Keratinocyte (primary cell): Measurements from ENCODE around the gene PDZRN3. TPM values are rescaled to one million over a fixed set of nuclear protein-coding genes. Genes with fewer than 3 reads are reported as not detected.

ENCODE experiments used
- DNase-seq: peaks from one replicate; pipeline ENCODE4 v3.0.0-alpha.2; 2011; ENCODE audit warnings: low read depth, missing footprints, low spot score
- FAIRE-seq: peaks from 2 replicates; lab custom pipeline; 2011; peaks lifted over from hg19 to GRCh38; lab: Jason Lieb, UNC
- H2AFZ ChIP-seq: 2 replicates; pipeline ENCODE4 v1.6.0; 2012; ENCODE audit warnings: low read length, control low read depth, inconsistent platforms; ENCODE audit not compliant: control insufficient read depth
- H3K27ac ChIP-seq: 2 replicates; pipeline ENCODE4 v1.5.1; 2011; ENCODE audit warnings: low read length; ENCODE audit not compliant: control insufficient read depth, insufficient read depth
- H3K27me3 ChIP-seq: 3 replicates; pipeline ENCODE4 v1.6.0; 2011; ENCODE audit warnings: low read length; ENCODE audit not compliant: control insufficient read depth, insufficient read depth; ENCODE audit errors: extremely low read depth
- H3K36me3 ChIP-seq, 2 experiments: 2 replicates in 1 of 2; 3 replicates in 1 of 2; pipeline ENCODE4 v1.5.1; 2011; ENCODE audit warnings: low read length in 2 of 2, mild to moderate bottlenecking in 1 of 2; ENCODE audit not compliant: control insufficient read depth in 2 of 2, insufficient read depth in 2 of 2; ENCODE audit errors: extremely low read depth in 1 of 2
- H3K4me1 ChIP-seq: 3 replicates; pipeline ENCODE4 v1.5.1; 2011; ENCODE audit warnings: low read length; ENCODE audit not compliant: control insufficient read depth, insufficient read depth; ENCODE audit errors: extremely low read depth
- H3K4me2 ChIP-seq: 3 replicates; pipeline ENCODE4 v1.6.0; 2011; ENCODE audit warnings: low read depth, low read length; ENCODE audit not compliant: control insufficient read depth, insufficient read depth; ENCODE audit errors: extremely low read depth
- H3K4me3 ChIP-seq, 3 experiments: fragments of 200-600 bp in 1 of 3; sonication (generic) in 1 of 3; 2 replicates in 2 of 3; 3 replicates in 1 of 3; pipeline ENCODE4 v1.5.1; 2011 to 2016; ENCODE audit warnings: low read length in 3 of 3, mild to moderate bottlenecking in 3 of 3, control low read depth in 2 of 3, inconsistent platforms in 1 of 3, low read depth in 1 of 3, mixed read lengths in 1 of 3, mixed run types in 1 of 3, moderate library complexity in 1 of 3; ENCODE audit not compliant: control insufficient read depth in 2 of 3, insufficient read depth in 2 of 3; ENCODE audit errors: extremely low read depth in 1 of 3
- H3K79me2 ChIP-seq: 2 replicates; pipeline ENCODE4 v1.6.0; 2012; ENCODE audit warnings: low read length; ENCODE audit not compliant: control insufficient read depth, insufficient read depth
- H3K9ac ChIP-seq: 3 replicates; pipeline ENCODE4 v1.6.0; 2011; ENCODE audit warnings: low read length; ENCODE audit not compliant: control insufficient read depth, insufficient read depth; ENCODE audit errors: extremely low read depth
- H3K9me1 ChIP-seq: 3 replicates; pipeline ENCODE4 v1.6.0; 2011; ENCODE audit warnings: low read length; ENCODE audit not compliant: control insufficient read depth, insufficient read depth; ENCODE audit errors: extremely low read depth
- H3K9me3 ChIP-seq: 2 replicates; pipeline ENCODE4 v1.5.1; 2012; ENCODE audit warnings: low read depth, low read length; ENCODE audit not compliant: control insufficient read depth
- H4K20me1 ChIP-seq: 3 replicates; pipeline ENCODE4 v1.6.0; 2011; ENCODE audit warnings: low read length; ENCODE audit not compliant: control insufficient read depth, insufficient read depth; ENCODE audit errors: extremely low read depth
- CTCF ChIP-seq, 3 experiments: IDR thresholded peaks in 1 of 3; conservative IDR thresholded peaks in 1 of 3; optimal IDR thresholded peaks in 1 of 3; 2 replicates in 2 of 3; 3 replicates in 1 of 3; pipeline versions ENCODE3 to v1.5.1; 2011; ENCODE audit warnings: low read length in 3 of 3, mild to moderate bottlenecking in 3 of 3, moderate library complexity in 2 of 3, control low read depth in 1 of 3, inconsistent platforms in 1 of 3; ENCODE audit not compliant: insufficient read depth in 2 of 3; ENCODE audit errors: extremely low read depth in 1 of 3
- EZH2 ChIP-seq: IDR thresholded peaks from one replicate; pipeline ENCODE4 v1.6.1; 2012; ENCODE audit warnings: inconsistent platforms, mild to moderate bottlenecking, low read length, moderate library complexity
- dilution Hi-C: fragments of 300-500 bp; cut with MboI; formaldehyde crosslinking; loops from one replicate; pipeline ENCODE4 v1.7.0; 2020; ENCODE audit warnings: low sequenced_read_pairs; ENCODE audit not compliant: extremely low pct_ligation_motif_present
- polyA plus RNA-seq, 5 experiments: library from polyadenylated mRNA; depleted of rRNA in 3 of 5; stranded (reverse) in 3 of 5; stranded (forward) in 1 of 5; unstranded in 1 of 5; fragments of >200 nt; gene quantifications; 1 replicate in 1 of 5; 2 replicates in 3 of 5; 3 replicates in 1 of 5; pipeline versions ENCODE4 v1.2.1 to v1.2.3, GENCODE V29; 2011 to 2012; ENCODE audit warnings: missing spikeins in 2 of 5, low read depth in 1 of 5, low replicate concordance in 1 of 5

The PDZRN3 gene
- polyA plus RNA-seq, 1 donor (not counting 4 experiments of a cell fraction or from before 2014, with no cell fraction given) = not detected

- H3K27ac ChIP-seq = no peak overlapping the region
- H3K9ac ChIP-seq = no peak overlapping the region
- no peak overlapping the region for H3K4me2 ChIP-seq
- no peaks in the 10 kb centered on the region for H3K9me1 ChIP-seq
- H3K27me3 ChIP-seq = no peaks in the 10 kb centered on the region
- no peak for FAIRE-seq
- no peak overlapping the region for H2AFZ ChIP-seq
- no peaks in the 10 kb centered on the region for H4K20me1 ChIP-seq
- H3K9me3 ChIP-seq = no peaks in the 10 kb centered on the region
- no peaks in the 10 kb centered on the region for H3K36me3 ChIP-seq
- no peak for DNase-seq
- no peak overlapping the region for H3K4me3 ChIP-seq
- no peaks in the 10 kb centered on the region for H3K79me2 ChIP-seq
- TF ChIP-seq EZH2 = no peak
- TF ChIP-seq CTCF (optimal IDR thresholded peaks at IDR 0.05 in 1 of 3, IDR thresholded peaks at IDR 0.05 in 1 of 3, conservative IDR thresholded peaks at IDR 0.05 in 1 of 3; ENCODE audit: extremely low read depth in 1 of 3, insufficient read depth in 2 of 3, low read length in 3 of 3) = no peak
- dilution Hi-C loops = no loop called here
- H3K4me1 ChIP-seq = no peaks in the 10 kb centered on the region
Observed at GRCh38 chr3:73513260-73513659, 111.5 kb downstream of the PDZRN3 start.

- Histone ChIP-seq H3K4me2 (no peak overlapping the region), H3K27me3 (no peaks in the 10 kb centered on the region), H3K9ac (no peak overlapping the region), H2AFZ (no peak overlapping the region), H3K36me3 (no peaks in the 10 kb centered on the region), H4K20me1 (no peaks in the 10 kb centered on the region), H3K27ac (no peak overlapping the region), H3K4me3 (no peak overlapping the region), H3K4me1 (no peaks in the 10 kb centered on the region), H3K9me1 (no peaks in the 10 kb centered on the region), H3K9me3 (no peaks in the 10 kb centered on the region), H3K79me2 (no peaks in the 10 kb centered on the region)
- dilution Hi-C loops = no loop called here
- TF ChIP-seq EZH2 (no peak), CTCF (optimal IDR thresholded peaks at IDR 0.05 in 1 of 3, IDR thresholded peaks at IDR 0.05 in 1 of 3, conservative IDR thresholded peaks at IDR 0.05 in 1 of 3; ENCODE audit: extremely low read depth in 1 of 3, insufficient read depth in 2 of 3, low read length in 3 of 3) (no peak)
- DNase-seq (no peak), FAIRE-seq (no peak)
Observed at GRCh38 chr3:73511571-73512525, 112.9 kb downstream of the PDZRN3 start.
